ENCODE results near the gene NSUN4. TPM values are rescaled to one million over a fixed set of nuclear protein-coding genes. Genes with fewer than 3 reads are reported as not detected.
"Not testable (repeated sequence)": the region's sequence is repeated elsewhere in the genome, so short reads cannot be mapped to it uniquely, and the experiment has no call there.

The NSUN4 gene
- total and polyA plus RNA-seq, 2 donors (not counting 1 experiment from before 2014, with no cell fraction given) = 16.0 to 16.9 TPM

DNA sequence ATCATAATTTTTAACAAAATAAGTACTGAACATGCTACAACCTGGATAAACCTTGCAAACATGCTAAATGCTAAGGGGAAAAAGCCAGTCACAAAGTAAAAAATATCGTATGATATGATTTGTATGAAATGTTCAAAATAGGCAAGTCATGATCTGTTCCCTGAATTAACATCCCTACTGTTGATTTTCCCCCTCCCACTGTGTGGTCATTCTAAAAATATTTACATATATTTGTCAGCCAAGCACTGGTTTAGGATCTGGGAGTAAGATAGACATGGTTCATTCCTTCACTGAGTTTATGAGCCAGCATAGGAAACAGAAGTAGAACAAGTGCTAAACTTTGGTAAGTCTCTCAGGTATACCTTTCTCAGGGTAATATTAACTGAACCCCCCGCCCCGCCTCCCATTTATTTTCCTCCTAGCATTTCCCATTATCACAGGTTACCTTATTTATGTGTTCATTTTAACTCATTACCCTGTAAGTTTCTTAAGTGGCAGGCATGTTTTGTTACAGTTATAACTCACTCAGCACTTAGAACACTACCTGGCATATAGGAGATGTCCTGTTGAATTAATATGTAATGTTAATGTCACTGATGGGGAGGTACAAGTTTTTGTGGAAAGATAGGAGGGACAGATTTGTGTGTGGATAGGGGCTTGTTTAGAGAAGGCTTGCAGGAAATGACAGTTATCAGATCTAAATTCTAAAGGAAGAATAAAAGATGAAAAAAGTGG lies 24.8 kb upstream of the NSUN4 start:
- Histone ChIP-seq H4K20me1 (ENCODE audit: control insufficient read depth, extremely low read depth, insufficient read depth, low read length) (no peaks in the 10 kb centered on the region), H3K27ac (ENCODE audit: insufficient read depth, low read length) (no peak overlapping the region), H3K36me3 (ENCODE audit: control insufficient read depth, insufficient read depth, low read length) (peaks cover 4% of the 10 kb centered on the region), H3K4me3 (replicated peaks in 1 of 4; ENCODE audit: control extremely low read depth in 1 of 4, insufficient read depth in 1 of 4, low read depth in 3 of 4, low read length in 4 of 4) (no peak overlapping the region), H3K9me3 (ENCODE audit: control insufficient read depth, insufficient read depth, low read depth, low read length) (no peaks in the 10 kb centered on the region), H3K4me2 (ENCODE audit: extremely low read depth, insufficient read depth, low read length) (no peak overlapping the region), H3K9ac (ENCODE audit: insufficient read depth, low read length) (no peak overlapping the region), H3K4me1 (ENCODE audit: control insufficient read depth, extremely low read depth, insufficient read depth, low read length) (no peaks in the 10 kb centered on the region), H3K79me2 (ENCODE audit: control insufficient read depth, insufficient read depth, low read length) (no peaks in the 10 kb centered on the region), H2AFZ (ENCODE audit: low read length) (no peak overlapping the region), H3K27me3 (ENCODE audit: control insufficient read depth, insufficient read depth, low read length) (no peaks in the 10 kb centered on the region)
- no peak for TF ChIP-seq EZH2 (IDR thresholded peaks at IDR 0.05; ENCODE audit: low read length, missing control alignments)
- TF ChIP-seq, protein P1, sequence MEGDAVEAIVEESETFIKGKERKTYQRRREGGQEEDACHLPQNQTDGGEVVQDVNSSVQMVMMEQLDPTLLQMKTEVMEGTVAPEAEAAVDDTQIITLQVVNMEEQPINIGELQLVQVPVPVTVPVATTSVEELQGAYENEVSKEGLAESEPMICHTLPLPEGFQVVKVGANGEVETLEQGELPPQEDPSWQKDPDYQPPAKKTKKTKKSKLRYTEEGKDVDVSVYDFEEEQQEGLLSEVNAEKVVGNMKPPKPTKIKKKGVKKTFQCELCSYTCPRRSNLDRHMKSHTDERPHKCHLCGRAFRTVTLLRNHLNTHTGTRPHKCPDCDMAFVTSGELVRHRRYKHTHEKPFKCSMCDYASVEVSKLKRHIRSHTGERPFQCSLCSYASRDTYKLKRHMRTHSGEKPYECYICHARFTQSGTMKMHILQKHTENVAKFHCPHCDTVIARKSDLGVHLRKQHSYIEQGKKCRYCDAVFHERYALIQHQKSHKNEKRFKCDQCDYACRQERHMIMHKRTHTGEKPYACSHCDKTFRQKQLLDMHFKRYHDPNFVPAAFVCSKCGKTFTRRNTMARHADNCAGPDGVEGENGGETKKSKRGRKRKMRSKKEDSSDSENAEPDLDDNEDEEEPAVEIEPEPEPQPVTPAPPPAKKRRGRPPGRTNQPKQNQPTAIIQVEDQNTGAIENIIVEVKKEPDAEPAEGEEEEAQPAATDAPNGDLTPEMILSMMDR (conservative IDR thresholded peaks at IDR 0.05 in 1 of 2, IDR thresholded peaks at IDR 0.05 in 1 of 2; ENCODE audit: low read depth in 1 of 2, low read length in 2 of 2) = no peak
- DNase-seq (ENCODE audit: low read depth in 2 of 2) = peak; percentile 24 to 63

DNA sequence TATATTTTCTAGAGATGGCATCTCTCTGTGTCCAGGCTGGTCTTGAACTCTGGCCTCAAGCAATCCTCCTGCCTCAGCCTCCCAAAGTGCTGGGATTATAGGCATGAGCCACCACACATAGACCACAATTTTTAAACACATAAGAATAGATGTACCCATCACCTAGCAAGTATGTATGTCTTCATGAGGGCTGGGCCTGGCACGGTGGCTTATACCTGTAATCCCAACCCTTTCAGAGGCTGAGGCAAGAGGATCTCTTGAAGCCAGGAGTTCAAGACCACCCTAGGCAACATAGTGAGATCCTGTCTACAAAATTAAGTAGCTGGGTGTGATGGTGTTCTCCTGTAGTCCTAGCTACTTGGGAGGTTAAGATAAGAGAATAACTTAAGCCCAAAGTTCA lies 23.3 kb upstream of the NSUN4 start:
- Histone ChIP-seq H3K79me2 (ENCODE audit: control insufficient read depth, insufficient read depth, low read length) (no peaks in the 10 kb centered on the region), H3K4me1 (ENCODE audit: control insufficient read depth, extremely low read depth, insufficient read depth, low read length) (no peaks in the 10 kb centered on the region), H3K36me3 (ENCODE audit: control insufficient read depth, insufficient read depth, low read length) (peaks cover 3% of the 10 kb centered on the region), H3K27me3 (ENCODE audit: control insufficient read depth, insufficient read depth, low read length) (no peaks in the 10 kb centered on the region), H2AFZ (ENCODE audit: low read length) (no peak overlapping the region), H3K4me3 (replicated peaks in 1 of 4; ENCODE audit: control extremely low read depth in 1 of 4, insufficient read depth in 1 of 4, low read depth in 3 of 4, low read length in 4 of 4) (no peak overlapping the region), H3K4me2 (ENCODE audit: extremely low read depth, insufficient read depth, low read length) (no peak overlapping the region), H3K9me3 (ENCODE audit: control insufficient read depth, insufficient read depth, low read depth, low read length) (no peaks in the 10 kb centered on the region), H3K9ac (ENCODE audit: insufficient read depth, low read length) (no peak overlapping the region), H3K27ac (ENCODE audit: insufficient read depth, low read length) (no peak overlapping the region), H4K20me1 (ENCODE audit: control insufficient read depth, extremely low read depth, insufficient read depth, low read length) (no peaks in the 10 kb centered on the region)
- DNase-seq (ENCODE audit: low read depth in 2 of 2) = no peak
- no peak for TF ChIP-seq EZH2 (IDR thresholded peaks at IDR 0.05; ENCODE audit: low read length, missing control alignments)
- TF ChIP-seq, protein P1 (conservative IDR thresholded peaks at IDR 0.05 in 1 of 2, IDR thresholded peaks at IDR 0.05 in 1 of 2; ENCODE audit: low read depth in 1 of 2, low read length in 2 of 2) = no peak

DNA sequence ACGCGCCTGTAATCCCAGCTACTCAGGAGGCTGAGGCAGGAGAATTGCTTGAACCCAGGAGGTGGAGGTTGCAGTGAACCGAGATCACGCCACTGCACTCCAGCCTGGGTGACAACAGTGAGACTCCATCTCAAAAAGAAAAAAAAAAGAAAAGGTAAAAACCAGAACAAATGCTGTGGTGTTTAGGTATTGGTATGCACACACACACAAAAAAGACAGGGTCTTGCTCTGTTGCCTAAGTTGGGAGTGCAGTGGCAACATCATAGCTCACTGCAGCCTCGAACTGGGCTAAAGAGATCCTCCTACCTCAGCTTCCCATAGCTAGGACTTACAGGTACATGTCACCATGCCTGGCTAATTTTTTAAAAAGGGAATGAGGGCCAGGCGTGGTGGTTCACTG lies 21.3 kb upstream of the NSUN4 start:
- not testable (repeated sequence) for H3K79me2 ChIP-seq (ENCODE audit: control insufficient read depth, insufficient read depth, low read length); H3K9ac ChIP-seq (ENCODE audit: insufficient read depth, low read length); H2AFZ ChIP-seq (ENCODE audit: low read length); H3K4me3 ChIP-seq (replicated peaks in 1 of 4; ENCODE audit: control extremely low read depth in 1 of 4, insufficient read depth in 1 of 4, low read depth in 3 of 4, low read length in 4 of 4); DNase-seq (ENCODE audit: low read depth in 2 of 2); H3K36me3 ChIP-seq (ENCODE audit: control insufficient read depth, insufficient read depth, low read length); H3K27me3 ChIP-seq (ENCODE audit: control insufficient read depth, insufficient read depth, low read length); H3K9me3 ChIP-seq (ENCODE audit: control insufficient read depth, insufficient read depth, low read depth, low read length); H3K27ac ChIP-seq (ENCODE audit: insufficient read depth, low read length); H4K20me1 ChIP-seq (ENCODE audit: control insufficient read depth, extremely low read depth, insufficient read depth, low read length); H3K4me2 ChIP-seq (ENCODE audit: extremely low read depth, insufficient read depth, low read length); H3K4me1 ChIP-seq (ENCODE audit: control insufficient read depth, extremely low read depth, insufficient read depth, low read length)

DNA sequence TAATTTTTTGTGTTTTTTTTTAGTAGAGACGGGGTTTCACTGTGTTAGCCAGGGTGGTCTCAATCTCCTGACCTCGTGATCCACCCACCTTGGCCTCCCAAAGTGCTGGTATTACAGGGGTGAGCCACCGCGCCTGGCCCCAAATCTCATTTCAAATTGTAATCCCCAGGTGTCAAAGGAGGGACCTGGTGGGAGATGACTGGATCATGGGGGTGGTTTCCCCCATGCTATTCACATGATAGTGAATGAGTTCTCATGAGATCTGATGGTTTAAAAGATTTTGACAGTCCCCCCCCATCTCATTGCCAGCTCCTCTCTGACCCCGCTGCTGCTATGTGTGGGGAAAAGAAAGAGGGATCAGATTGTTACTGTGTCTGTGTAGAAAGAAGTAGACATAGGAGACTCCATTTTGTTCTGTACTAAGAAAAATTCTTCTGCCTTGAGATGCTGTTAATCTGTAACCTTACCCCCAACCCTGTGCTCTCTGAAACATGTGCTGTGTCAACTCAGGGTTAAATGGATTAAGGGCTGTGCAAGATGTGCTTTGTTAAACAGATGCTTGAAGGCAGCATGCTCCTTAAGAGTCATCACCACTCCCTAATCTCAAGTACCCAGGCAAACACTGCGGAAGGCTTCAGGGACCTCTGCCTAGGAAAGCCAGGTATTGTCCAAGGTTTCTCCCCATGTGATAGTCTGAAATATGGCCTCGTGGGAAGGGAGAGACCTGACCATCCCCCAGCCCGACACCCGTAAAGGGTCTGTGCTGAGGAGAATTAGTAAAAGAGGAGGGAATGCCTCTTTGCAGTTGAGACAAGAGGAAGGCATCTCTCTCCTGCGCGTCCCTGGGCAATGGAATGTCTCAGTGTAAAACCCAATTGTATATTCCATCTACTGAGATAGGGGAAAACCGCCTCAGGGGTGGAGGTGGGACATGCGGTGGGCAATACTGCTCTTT lies 20.4 kb upstream of the NSUN4 start:
- not testable (repeated sequence) for H3K27ac ChIP-seq (ENCODE audit: insufficient read depth, low read length); H3K79me2 ChIP-seq (ENCODE audit: control insufficient read depth, insufficient read depth, low read length); H3K27me3 ChIP-seq (ENCODE audit: control insufficient read depth, insufficient read depth, low read length); H4K20me1 ChIP-seq (ENCODE audit: control insufficient read depth, extremely low read depth, insufficient read depth, low read length); H3K4me2 ChIP-seq (ENCODE audit: extremely low read depth, insufficient read depth, low read length); H3K9me3 ChIP-seq (ENCODE audit: control insufficient read depth, insufficient read depth, low read depth, low read length); H3K4me3 ChIP-seq (replicated peaks in 1 of 4; ENCODE audit: control extremely low read depth in 1 of 4, insufficient read depth in 1 of 4, low read depth in 3 of 4, low read length in 4 of 4); H3K9ac ChIP-seq (ENCODE audit: insufficient read depth, low read length); H3K36me3 ChIP-seq (ENCODE audit: control insufficient read depth, insufficient read depth, low read length); H3K4me1 ChIP-seq (ENCODE audit: control insufficient read depth, extremely low read depth, insufficient read depth, low read length); H2AFZ ChIP-seq (ENCODE audit: low read length); DNase-seq (ENCODE audit: low read depth in 2 of 2)

DNA sequence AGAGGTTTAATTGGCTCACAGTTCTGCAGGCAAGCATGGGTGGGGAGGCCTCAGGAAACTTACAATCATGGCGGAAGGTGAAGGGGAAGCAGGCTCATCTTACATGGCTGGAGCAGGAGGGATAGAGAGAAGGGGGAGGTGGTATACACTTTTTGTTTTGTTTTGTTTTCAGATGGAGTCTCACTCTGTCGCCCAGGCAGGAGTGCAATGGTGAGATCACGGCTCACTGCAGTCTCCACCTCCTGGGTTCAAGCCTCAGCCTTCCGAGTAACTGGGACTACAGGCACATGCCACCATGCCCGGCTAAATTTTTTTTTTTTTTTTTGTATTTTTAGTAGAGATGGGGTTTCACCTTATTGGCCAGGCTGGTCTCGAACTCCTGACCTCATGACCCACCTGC lies 18.4 kb upstream of the NSUN4 start:
- not testable (repeated sequence) for H3K36me3 ChIP-seq (ENCODE audit: control insufficient read depth, insufficient read depth, low read length); H3K4me2 ChIP-seq (ENCODE audit: extremely low read depth, insufficient read depth, low read length); H3K27me3 ChIP-seq (ENCODE audit: control insufficient read depth, insufficient read depth, low read length); H3K4me1 ChIP-seq (ENCODE audit: control insufficient read depth, extremely low read depth, insufficient read depth, low read length); H3K9ac ChIP-seq (ENCODE audit: insufficient read depth, low read length); H3K9me3 ChIP-seq (ENCODE audit: control insufficient read depth, insufficient read depth, low read depth, low read length); H3K79me2 ChIP-seq (ENCODE audit: control insufficient read depth, insufficient read depth, low read length); H2AFZ ChIP-seq (ENCODE audit: low read length); H4K20me1 ChIP-seq (ENCODE audit: control insufficient read depth, extremely low read depth, insufficient read depth, low read length); H3K27ac ChIP-seq (ENCODE audit: insufficient read depth, low read length); DNase-seq (ENCODE audit: low read depth in 2 of 2); H3K4me3 ChIP-seq (replicated peaks in 1 of 4; ENCODE audit: control extremely low read depth in 1 of 4, insufficient read depth in 1 of 4, low read depth in 3 of 4, low read length in 4 of 4)
